Panc1 (cell line): ENCODE data around the gene EPHA8. TPM values are rescaled to one million over a fixed set of nuclear protein-coding genes. Genes with fewer than 3 reads are reported as not detected.

Experiments
- ATAC-seq: fragments of 200-7000 bp; cut with Tn5 transposase; 2 replicates; pipeline ENCODE4 v1.9.1; 2020; ENCODE audit warnings: mild to moderate bottlenecking, moderate library complexity
- BruUV-seq: library from RNA; stranded (reverse); fragments of 400-500 nt; replicated peaks from 2 replicates; lab custom pipeline; 2021; lab: Mats Ljungman, UMichigan
- CTCF ChIA-PET: fragments of 300-600 bp; sonication (Branson Sonifier 250); formaldehyde crosslinking; loops from one replicate; lab custom pipeline; 2022; ENCODE audit warnings: antibody characterized with exemption; lab: Charles Lee
- POLR2A ChIA-PET: fragments of 300-600 bp; sonication (Branson Sonifier 250); formaldehyde crosslinking; loops from one replicate; lab custom pipeline; 2022; ENCODE audit warnings: antibody characterized with exemption; lab: Charles Lee
- DNase-seq: peaks from one replicate; pipeline ENCODE4 v3.0.0-alpha.2; 2010; ENCODE audit warnings: low read depth, low spot score
- H3K27ac ChIP-seq: 2 replicates; pipeline ENCODE4 v1.5.1; 2011; ENCODE audit warnings: mild to moderate bottlenecking, low read length, inconsistent platforms
- H3K27me3 ChIP-seq: fragments of 200-500 bp; sonication (Bioruptor generic); 2 replicates; pipeline ENCODE4 v1.6.0; 2014; ENCODE audit warnings: low read length, inconsistent platforms; ENCODE audit not compliant: control insufficient read depth, insufficient read depth
- H3K36me3 ChIP-seq: fragments of 200-500 bp; sonication (Bioruptor generic); 2 replicates; pipeline ENCODE4 v1.5.1; 2014; ENCODE audit warnings: inconsistent platforms, mild to moderate bottlenecking, low read length, moderate library complexity; ENCODE audit not compliant: control insufficient read depth, insufficient read depth
- H3K4me1 ChIP-seq: 2 replicates; pipeline ENCODE4 v1.5.1; 2011; ENCODE audit warnings: inconsistent platforms, mild to moderate bottlenecking, low read length, moderate library complexity; ENCODE audit not compliant: control insufficient read depth, insufficient read depth
- H3K4me3 ChIP-seq, 2 experiments: 2 replicates each; pipeline ENCODE4 v1.5.1; 2011 to 2012; ENCODE audit warnings: low read depth in 2 of 2, low read length in 2 of 2, mild to moderate bottlenecking in 2 of 2, inconsistent platforms in 1 of 2, moderate library complexity in 1 of 2
- H3K9me3 ChIP-seq: fragments of 200-500 bp; sonication (Bioruptor generic); 2 replicates; pipeline ENCODE4 v1.5.1; 2014; ENCODE audit warnings: low read depth, mild to moderate bottlenecking, inconsistent platforms, low read length, moderate library complexity; ENCODE audit not compliant: control insufficient read depth, insufficient read depth
- CTCF ChIP-seq: fragments of 450-650 bp; IDR thresholded peaks from 2 replicates; pipeline ENCODE4 v1.5.1; 2017; ENCODE audit warnings: mild to moderate bottlenecking
- POLR2AphosphoS5 ChIP-seq: IDR thresholded peaks from 2 replicates; pipeline ENCODE4 v1.6.1; 2012; ENCODE audit warnings: mild to moderate bottlenecking, low read depth, low read length, moderate library complexity
- REST ChIP-seq, 2 experiments: IDR thresholded peaks; 2 replicates each; pipeline ENCODE4 v1.6.1; 2011 to 2012; ENCODE audit warnings: low read depth in 2 of 2, control low read depth in 1 of 2, low read length in 1 of 2, mild to moderate bottlenecking in 1 of 2, moderate library complexity in 1 of 2; ENCODE audit not compliant: insufficient read depth in 1 of 2
- SIN3A ChIP-seq: IDR thresholded peaks from 2 replicates; pipeline ENCODE4 v1.6.1; 2012; ENCODE audit warnings: low read depth, mild to moderate bottlenecking, low read length, moderate library complexity, borderline replicate concordance; ENCODE audit not compliant: insufficient read depth
- TCF7L2 ChIP-seq: IDR thresholded peaks from 2 replicates; pipeline ENCODE4 v1.6.1; 2011; ENCODE audit warnings: mild to moderate bottlenecking, low read depth, low read length, inconsistent platforms
- in situ Hi-C: cut with HindIII; loops from 2 replicates; pipeline ENCODE4 v1.10.0; 2016; ENCODE audit warnings: low sequenced_read_pairs, low pct_unique_long_range_greater_than_20kb
- intact Hi-C: fragments of 100-400 bp; cut with micrococcal nuclease; formaldehyde crosslinking; loops from one replicate; pipeline ENCODE4 v1.10.0; 2022; ENCODE audit not compliant: unreplicated experiment
- total RNA-seq: library from RNA; stranded (reverse); gene quantifications from one replicate; pipeline ENCODE4 v1.2.1, GENCODE V29; 2021; ENCODE audit not compliant: unreplicated experiment

Gene EPHA8
- total RNA-seq, 1 experiment from 2014 or later = not detected

GRCh38 chr1:22633697-22634463 is 70.6 kb downstream of the EPHA8 start:
- H3K27ac ChIP-seq = no peak overlapping the region
- no peaks in the 10 kb centered on the region for H3K4me1 ChIP-seq
- DNase-seq (no peak), ATAC-seq (no peak)
- intact Hi-C loops (no loop called here), in situ Hi-C loops (no loop called here)
- ChIA-PET POLR2A (no interaction called here), CTCF (interaction anchor here (0.9 kb wide), 1 partner anchor 213 kb away, joined by 3 read pairs; no protein-coding TSS in a partner anchor)
- BruUV-seq = no TSS peak
- H3K4me3 ChIP-seq = no peak overlapping the region
- TF ChIP-seq REST (IDR thresholded peaks at IDR 0.05; ENCODE audit: insufficient read depth in 1 of 2, low read depth in 2 of 2, low read length in 1 of 2) (no peak), POLR2AphosphoS5 (no peak), CTCF (no peak), SIN3A (no peak), TCF7L2 (no peak)
- no peaks in the 10 kb centered on the region for H3K36me3 ChIP-seq
- H3K9me3 ChIP-seq = no peaks in the 10 kb centered on the region
- peaks cover 10% of the 10 kb centered on the region for H3K27me3 ChIP-seq

GRCh38 chr1:22635436-22635835 is 72.1 kb downstream of the EPHA8 start:
- no peak for ATAC-seq
- TF ChIP-seq SIN3A (no peak), CTCF (no peak), REST (IDR thresholded peaks at IDR 0.05; ENCODE audit: insufficient read depth in 1 of 2, low read depth in 2 of 2, low read length in 1 of 2) (no peak), POLR2AphosphoS5 (no peak), TCF7L2 (no peak)
- CTCF ChIA-PET = interaction anchor here (0.5 to 0.6 kb wide), 2 partner anchors 85 to 614 kb away, joined by 3 to 4 read pairs; no protein-coding TSS in a partner anchor

More at GRCh38 chr1:22635436-22635835, 72.1 kb downstream of the EPHA8 start:
- POLR2A ChIA-PET = no interaction called here
- Histone ChIP-seq H3K27me3 (peaks cover 8% of the 10 kb centered on the region), H3K9me3 (no peaks in the 10 kb centered on the region), H3K27ac (no peak overlapping the region), H3K4me1 (no peaks in the 10 kb centered on the region), H3K4me3 (no peak overlapping the region), H3K36me3 (no peaks in the 10 kb centered on the region)
- in situ Hi-C loops = no loop called here
- no peak for DNase-seq
- BruUV-seq = no TSS peak
- intact Hi-C loops = no loop called here
